ENCODE results near the gene GJB6.

The GJB6 gene

DNA sequence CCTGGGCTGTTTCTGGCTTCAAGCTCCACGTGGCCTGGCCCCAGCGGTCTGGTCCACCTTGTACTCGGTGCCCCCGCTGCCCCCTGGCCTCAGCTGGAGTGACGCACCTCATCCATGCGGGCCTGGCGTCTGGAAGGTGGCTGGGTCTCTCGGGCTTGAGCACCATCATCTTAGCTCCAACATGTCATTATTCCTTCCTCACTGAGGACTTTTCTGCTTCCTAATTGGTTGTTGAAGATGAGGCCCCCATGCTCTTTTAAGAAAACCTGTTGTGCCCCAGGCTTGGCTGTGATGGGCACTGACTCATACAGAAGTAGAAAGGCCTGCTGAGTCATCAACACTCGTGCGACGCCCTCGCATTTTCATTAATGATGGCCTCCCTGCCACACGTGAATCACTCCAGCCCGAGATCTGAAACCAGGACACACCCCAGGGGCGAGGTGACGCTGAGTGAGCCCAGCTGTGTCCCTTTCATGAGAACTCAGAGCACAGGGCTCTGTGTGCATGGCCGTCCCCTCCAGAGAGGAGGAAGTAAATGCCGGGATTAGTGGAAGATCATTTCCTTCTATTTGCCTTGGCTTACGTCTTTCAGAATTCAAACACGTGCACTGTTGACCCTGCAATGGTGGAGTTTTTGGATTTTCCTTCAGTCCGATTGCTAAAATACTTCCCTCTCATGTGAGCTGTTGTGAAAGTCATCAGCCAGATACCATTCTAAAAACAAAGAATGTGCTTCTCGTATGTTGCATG is 57.3 kb downstream of the GJB6 start:
- TF ChIP-seq, protein P1, sequence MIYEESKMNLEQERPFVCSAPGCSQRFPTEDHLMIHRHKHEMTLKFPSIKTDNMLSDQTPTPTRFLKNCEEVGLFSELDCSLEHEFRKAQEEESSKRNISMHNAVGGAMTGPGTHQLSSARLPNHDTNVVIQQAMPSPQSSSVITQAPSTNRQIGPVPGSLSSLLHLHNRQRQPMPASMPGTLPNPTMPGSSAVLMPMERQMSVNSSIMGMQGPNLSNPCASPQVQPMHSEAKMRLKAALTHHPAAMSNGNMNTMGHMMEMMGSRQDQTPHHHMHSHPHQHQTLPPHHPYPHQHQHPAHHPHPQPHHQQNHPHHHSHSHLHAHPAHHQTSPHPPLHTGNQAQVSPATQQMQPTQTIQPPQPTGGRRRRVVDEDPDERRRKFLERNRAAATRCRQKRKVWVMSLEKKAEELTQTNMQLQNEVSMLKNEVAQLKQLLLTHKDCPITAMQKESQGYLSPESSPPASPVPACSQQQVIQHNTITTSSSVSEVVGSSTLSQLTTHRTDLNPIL (CRISPR knock-in tag; IDR thresholded peaks at IDR 0.05; ENCODE audit: low read depth), result no peak
- TF ChIP-seq ZNF565 (CRISPR knock-in tag; conservative IDR thresholded peaks at IDR 0.05; ENCODE audit: low read depth) (no peak), ZFP30 (CRISPR knock-in tag; IDR thresholded peaks at IDR 0.05) (no peak), ESRRG (CRISPR knock-in tag; IDR thresholded peaks at IDR 0.05) (no peak), CSDC2 (CRISPR knock-in tag; IDR thresholded peaks at IDR 0.05) (no peak), SNAI2 (CRISPR knock-in tag; IDR thresholded peaks at IDR 0.05) (no peak)
- ATAC-seq, result peak; percentile 63

DNA sequence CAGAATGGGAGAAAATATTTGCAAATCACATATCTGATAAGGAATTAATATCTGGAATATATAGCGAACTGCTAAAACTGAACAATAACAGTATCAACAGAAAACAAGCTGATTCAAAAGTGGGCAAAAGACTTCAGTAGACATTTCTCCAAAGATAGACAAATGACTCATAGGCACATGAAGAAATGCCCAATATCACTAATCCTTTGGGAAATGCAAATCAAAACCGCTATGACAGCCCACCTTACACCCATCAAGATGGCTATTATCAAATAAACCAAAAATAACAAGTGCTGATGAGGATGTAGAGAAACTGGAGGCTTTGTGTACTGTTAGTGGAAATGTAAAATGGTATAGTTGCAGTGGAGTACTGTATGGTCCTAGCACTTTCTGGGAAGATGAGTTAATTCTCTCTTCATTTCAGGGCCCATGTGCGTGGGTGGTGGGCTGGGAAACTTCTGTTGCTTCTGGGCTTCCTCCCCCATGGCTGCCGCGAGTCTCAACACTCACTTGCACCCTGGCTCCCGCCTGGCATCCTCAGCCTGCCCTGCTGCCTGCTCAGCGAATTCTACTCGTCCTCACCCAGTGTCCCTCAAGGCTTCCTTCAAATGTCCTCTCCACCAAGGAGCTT is 58.9 kb downstream of the GJB6 start:
- no peak for ATAC-seq
- TF ChIP-seq ZFP3 (CRISPR knock-in tag; IDR thresholded peaks at IDR 0.05) (no peak), ZC3H10 (CRISPR knock-in tag; IDR thresholded peaks at IDR 0.05) (no peak), PPARA (CRISPR knock-in tag; IDR thresholded peaks at IDR 0.05; ENCODE audit: borderline replicate concordance) (no peak), OSR1 (CRISPR knock-in tag; IDR thresholded peaks at IDR 0.05) (no peak), CSDC2 (CRISPR knock-in tag; IDR thresholded peaks at IDR 0.05) (no peak), ISL1 (CRISPR knock-in tag; IDR thresholded peaks at IDR 0.05) (no peak)

All from SK-N-SH treated with all-trans-retinoic acid at 6 μM for 48 hours (cell line).